Measurements from ENCODE around the gene TIMM44. TPM values are rescaled to one million over a fixed set of nuclear protein-coding genes. Genes with fewer than 3 reads are reported as not detected.
"Not testable (repeated sequence)": the region's sequence is repeated elsewhere in the genome, so short reads cannot be mapped to it uniquely, and the experiment has no call there.

The TIMM44 gene
- total RNA-seq, 1 donor from 2014 or later = 67.4 TPM

DNA sequence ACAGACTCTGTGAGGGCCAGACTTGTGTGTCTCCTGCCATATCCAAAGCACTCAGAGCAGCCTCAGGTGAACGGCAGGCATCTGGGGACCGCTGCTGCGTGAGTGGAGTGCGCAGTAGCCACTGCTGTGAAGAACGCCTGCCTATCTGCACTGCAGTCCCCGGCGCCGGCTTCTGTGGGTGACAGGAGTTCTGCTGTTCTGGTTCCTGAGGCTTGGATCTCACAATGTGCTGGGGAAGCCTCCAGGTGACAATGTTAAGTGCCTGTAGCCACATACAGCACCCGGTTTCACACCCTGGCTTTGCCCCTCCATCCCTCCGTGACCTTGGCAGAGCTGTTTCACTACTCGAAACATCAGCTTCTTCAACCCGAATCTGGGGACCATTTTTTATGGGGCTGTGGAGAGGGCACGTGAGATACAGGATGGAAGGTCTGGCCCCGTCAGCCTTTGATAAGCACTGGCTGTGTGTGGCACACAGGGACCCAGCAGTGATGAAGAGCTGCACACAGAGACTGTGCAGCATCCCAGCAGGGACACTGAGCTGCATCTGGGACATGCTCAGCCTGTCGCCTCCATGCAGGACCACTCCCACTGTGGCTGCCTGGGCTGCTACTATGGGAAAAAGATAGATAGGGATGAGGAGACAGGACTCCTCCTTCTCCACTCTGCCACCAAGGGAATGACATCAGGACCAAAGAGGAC, 33.7 kb upstream of the TIMM44 start:
- intact Hi-C loops (cut with micrococcal nuclease) = no loop called here

- intact Hi-C loops (cut with micrococcal nuclease) = no loop called here
Measured at GRCh38 chr19:7976461-7976860, 33.0 kb upstream of the TIMM44 start.

DNA sequence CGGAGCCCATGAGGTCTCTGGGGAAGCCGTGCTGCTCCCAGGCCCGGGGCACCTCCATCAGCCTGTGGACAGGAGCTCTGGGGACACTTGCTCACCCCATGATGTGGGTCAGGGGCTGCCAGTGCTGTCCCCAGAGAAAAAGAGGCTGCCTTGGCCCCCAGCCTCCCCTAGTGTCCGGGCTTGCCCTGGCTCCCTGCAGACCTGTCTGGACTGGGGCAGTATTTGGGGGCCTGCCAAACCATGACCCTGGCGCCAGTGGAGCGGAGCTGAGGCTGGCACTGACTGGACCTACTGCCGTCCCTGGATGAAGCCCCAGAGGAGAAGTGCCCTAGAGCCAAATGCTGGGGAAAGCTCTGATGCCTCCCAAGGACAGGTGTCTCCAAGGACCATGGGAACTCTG, 31.6 kb upstream of the TIMM44 start:
- intact Hi-C loops (cut with micrococcal nuclease) = no loop called here

GRCh38 chr19:7973883-7974282, 30.4 kb upstream of the TIMM44 start:
- intact Hi-C loops (cut with micrococcal nuclease) = no loop called here

- intact Hi-C loops (cut with micrococcal nuclease) = loop anchor here (1.0 kb wide), 1 partner anchor 281 kb away; no protein-coding TSS in a partner anchor
Measured at GRCh38 chr19:7971553-7972520, 28.4 kb upstream of the TIMM44 start.

- intact Hi-C loops (cut with micrococcal nuclease) = loop anchor here (1.0 kb wide), 1 partner anchor 282 kb away; no protein-coding TSS in a partner anchor
Measured at GRCh38 chr19:7970716-7971448, 27.4 kb upstream of the TIMM44 start.

DNA sequence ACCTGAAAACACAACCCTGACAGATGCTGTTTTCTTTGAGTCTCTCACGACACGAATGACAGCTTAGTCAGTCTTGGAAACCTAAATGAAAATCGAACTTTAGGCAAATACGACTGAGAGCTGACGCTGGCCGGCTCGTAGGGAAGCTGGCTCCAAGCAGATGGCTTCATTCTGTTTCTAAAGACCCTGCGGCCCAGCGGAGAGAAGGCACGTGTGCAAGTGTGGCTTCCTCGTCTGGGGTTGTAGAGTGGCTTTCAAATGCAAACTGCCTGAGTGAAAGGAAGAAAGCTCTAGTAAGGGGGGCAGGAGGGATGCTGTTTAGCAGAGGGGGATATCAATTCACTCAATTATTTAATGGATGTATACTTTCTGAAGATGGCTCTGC, 26.1 kb upstream of the TIMM44 start:
- intact Hi-C loops (cut with micrococcal nuclease) = no loop called here

DNA sequence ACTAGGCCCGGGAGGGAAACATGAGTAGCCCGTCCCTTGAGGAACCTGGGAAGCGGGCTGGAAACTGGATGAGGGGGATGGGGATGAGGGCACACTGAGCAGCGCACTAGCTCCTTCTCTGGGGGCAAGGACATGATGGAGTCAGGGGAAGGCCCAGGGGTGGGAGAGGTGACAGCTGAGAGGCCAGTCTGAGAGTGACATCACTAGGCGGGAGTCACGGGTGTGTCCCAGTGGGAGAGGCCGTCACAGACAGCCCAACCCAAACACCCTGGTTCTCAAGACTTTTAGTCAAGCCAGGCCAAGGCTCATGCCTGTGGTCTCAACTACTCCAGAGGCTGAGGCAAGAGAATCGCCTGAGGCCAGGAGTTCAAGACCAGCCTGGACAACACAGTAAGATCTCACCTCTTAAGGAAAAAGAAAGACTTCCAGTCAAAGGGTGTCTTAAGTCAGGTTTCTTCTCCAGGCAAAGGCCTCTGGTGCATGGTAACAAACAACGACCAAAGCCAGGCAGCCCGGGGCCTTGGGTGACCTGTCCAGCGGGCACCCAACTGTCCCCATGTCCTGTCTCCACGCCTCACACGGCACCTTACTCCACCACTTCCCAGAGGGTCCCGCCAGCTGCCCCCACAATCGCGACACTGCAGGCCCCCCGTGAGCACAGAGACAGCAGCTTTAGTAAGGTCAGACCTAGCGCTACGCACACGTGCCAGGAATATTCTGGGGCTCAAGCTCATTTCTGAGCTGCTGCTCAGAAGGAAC, 25.5 kb upstream of the TIMM44 start:
- intact Hi-C loops (cut with micrococcal nuclease) = no loop called here

GRCh38 chr19:7968008-7968795, 24.7 kb upstream of the TIMM44 start:
- intact Hi-C loops (cut with micrococcal nuclease) = no loop called here

DNA sequence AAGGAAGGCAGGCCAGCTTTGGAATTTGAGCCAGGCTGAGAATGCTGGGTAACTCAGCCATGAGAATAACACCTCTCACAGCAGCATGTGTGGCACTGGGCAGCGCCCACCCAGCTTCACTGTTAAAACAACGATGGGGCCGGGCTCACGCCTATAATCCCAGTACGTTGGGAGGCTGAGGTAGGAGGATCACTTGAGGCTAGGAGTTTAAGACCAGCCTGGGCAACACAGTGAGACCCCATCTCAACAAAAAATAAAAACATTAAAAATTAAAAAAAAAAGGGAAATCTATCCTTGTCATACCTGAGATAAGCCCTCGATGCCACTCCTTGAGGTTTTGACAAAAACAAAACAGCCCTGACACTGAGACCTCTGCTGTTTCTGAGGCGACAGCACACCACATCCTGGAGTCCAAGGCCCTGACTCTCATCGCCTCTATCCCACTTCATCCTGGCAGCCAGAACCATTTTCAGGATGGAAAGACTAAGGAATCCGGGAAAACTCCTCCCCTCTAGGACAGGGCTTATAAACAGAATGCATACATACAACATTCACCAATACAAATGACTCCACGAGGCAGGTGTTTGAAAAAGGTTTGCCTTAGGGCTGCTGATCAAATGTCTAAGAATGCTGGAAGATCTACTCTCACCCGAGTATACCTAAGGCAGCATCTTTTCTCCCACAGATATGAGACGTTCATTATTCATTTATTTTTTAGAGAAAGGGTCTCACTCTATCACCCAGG, 22.6 kb upstream of the TIMM44 start:
- intact Hi-C loops (cut with micrococcal nuclease) = no loop called here

DNA sequence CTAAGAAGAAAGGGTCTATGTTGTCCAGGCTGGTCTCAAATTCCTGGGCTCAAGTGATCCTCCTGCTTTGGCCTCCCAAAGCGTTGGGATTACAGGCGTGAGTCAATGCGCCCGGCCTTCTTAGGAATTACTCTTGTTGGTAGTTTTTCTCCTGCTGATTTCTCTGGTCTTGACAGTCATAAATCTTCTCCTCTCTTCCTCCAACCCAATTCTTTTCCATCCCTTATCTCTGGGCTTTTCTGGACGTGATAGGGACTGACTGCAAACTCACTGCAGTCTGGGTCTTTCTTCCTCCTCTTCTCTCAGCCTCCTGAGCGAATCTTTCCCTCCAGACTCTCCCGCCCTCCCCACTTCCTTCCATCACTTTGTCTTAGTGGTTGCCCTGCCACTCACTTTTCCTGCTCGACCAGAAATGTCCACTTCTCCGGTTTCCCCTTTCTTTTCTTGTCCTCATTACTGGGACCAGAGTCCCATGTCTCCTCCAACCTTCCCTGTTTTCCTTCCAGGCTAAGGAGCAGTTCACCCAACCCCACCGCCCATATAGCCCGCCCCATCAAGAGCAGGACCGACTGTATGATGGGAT, 21.9 kb upstream of the TIMM44 start:
- intact Hi-C loops (cut with micrococcal nuclease) = no loop called here

- intact Hi-C loops (cut with micrococcal nuclease) = no loop called here
Measured at GRCh38 chr19:7963566-7963965, 20.1 kb upstream of the TIMM44 start.

- intact Hi-C loops (cut with micrococcal nuclease) = no loop called here
Measured at GRCh38 chr19:7962644-7963268, 19.3 kb upstream of the TIMM44 start.

DNA sequence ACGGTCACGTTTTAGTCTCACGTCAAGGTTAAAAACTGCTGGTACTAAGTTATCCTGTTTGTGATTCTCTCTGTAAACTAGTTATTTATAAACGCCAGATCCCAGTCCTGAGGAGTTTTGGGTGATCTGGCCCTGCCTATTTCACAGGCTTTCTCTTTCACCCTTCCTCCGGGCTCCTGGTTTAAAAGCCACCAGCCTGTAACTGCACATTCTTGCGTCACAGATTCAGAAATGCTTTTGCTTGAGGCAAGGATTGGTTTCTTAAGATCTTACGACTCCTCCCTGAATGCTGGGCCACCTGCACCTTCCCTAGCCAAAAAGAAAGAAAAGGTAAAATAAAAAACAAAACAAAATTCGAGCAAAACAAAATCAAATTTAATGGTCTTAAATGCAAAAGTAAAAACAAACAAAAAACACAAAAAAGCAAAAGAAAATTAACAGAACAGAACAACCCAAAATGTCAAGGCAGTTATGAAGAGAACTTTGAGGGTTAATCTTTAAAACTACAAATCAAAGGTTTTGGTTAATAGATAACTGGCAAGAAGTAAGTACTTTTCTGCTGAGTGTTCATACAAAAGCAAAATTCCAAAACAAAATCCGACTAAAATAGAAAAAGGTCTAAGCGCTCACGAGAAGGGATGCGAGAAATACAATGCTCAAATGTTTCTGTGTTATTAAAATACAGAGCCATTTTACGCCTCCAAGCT, 18.6 kb upstream of the TIMM44 start:
- intact Hi-C loops (cut with micrococcal nuclease) = no loop called here

- intact Hi-C loops (cut with micrococcal nuclease) = not testable (repeated sequence)
Measured at GRCh38 chr19:7961082-7961481, 17.6 kb upstream of the TIMM44 start.

- intact Hi-C loops (cut with micrococcal nuclease) = no loop called here
Measured at GRCh38 chr19:7959211-7959610, 15.7 kb upstream of the TIMM44 start.

DNA sequence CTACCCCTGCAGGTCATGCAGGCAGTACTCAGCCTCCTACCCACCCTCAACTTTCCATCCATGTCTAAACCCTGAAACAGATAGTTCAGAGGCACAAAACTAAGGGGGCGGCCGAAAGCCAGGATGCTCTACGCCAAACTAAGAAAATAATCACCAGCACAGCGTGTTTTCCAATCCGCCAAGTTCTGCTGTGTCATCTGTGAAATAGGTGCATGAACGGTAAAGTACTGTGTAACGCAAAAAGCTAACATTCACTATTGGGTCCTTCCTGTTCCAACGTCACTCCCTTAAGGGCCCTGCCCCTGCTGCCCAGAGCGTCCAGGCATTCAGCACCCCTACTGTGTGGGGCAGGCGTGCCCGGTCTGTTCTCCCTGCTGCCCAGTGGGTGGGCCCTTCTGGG, 12.2 kb upstream of the TIMM44 start:
- intact Hi-C loops (cut with micrococcal nuclease) = no loop called here

DNA sequence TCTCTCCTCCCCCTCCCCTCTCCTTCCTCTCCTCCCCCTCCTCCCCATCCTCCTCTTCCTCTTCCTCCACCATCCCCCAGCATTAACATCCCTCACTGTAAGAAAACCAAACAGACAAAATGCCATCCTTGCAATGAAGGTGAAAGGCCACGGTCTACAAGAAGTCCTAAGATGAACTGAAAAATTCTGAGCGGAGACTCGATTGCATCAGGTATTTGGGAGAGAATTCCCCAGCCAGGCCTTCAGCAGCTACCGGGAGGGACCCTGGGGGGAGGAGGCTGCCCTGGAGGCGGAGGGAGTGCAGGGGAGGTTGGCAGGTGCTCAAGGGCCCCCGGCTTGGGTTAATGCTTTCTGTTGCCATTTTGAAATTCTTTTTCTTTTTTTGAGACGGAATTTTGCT, 10.1 kb upstream of the TIMM44 start:
- intact Hi-C loops (cut with micrococcal nuclease) = no loop called here
